Measurements from ENCODE around the gene HOXA13. TPM values are rescaled to one million over a fixed set of nuclear protein-coding genes. Genes with fewer than 3 reads are reported as not detected.

HOXA13 gene
- total and polyA plus RNA-seq, 10 of the 15 experiments (the other 5 are each of a cell fraction or from before 2014, with no cell fraction given) = not detected

GRCh38 chr7:27247452-27248426, 47.8 kb upstream of the HOXA13 start (continued):
- TF ChIP-seq NKRF (conservative IDR thresholded peaks at IDR 0.05) (no peak), SMARCA5 (IDR thresholded peaks at IDR 0.05) (no peak), CEBPZ (IDR thresholded peaks at IDR 0.05; ENCODE audit: low read depth, low read length) (no peak)

- ChIA-PET POLR2A (no interaction called here), RAD21 (ENCODE audit: unreplicated experiment) (no interaction called here), CTCF (interaction anchor here (1.0 kb wide), 1 partner anchor 1675 kb away, joined by 4 read pairs; no protein-coding TSS in a partner anchor), SMC1A (ENCODE audit: uncharacterized antibody, unreplicated experiment) (no interaction called here)
- H3K27me3 ChIP-seq (replicated peaks in 1 of 2; ENCODE audit: control insufficient read depth in 2 of 2, insufficient read depth in 2 of 2, low read length in 1 of 2) = peaks cover 26 to 34% of the 10 kb centered on the region in 2 experiments
- no peaks in the 10 kb centered on the region for H3K4me1 ChIP-seq (ENCODE audit: control insufficient read depth, insufficient read depth, low read length)
- H3K9me3 ChIP-seq (replicated peaks; ENCODE audit: control insufficient read depth, insufficient read depth, low read length) = no peaks in the 10 kb centered on the region; the same call in 2 of the 3 replicates
- ATAC-seq = no peak
- H3K4me3 ChIP-seq = no peak overlapping the region
- H3K4me2 ChIP-seq (ENCODE audit: control insufficient read depth, insufficient read depth) = no peak overlapping the region
- no peaks in the 10 kb centered on the region for H3K79me2 ChIP-seq (ENCODE audit: control insufficient read depth, insufficient read depth, low read length)
- no peak for TF ChIP-seq TBL1XR1 (IDR thresholded peaks at IDR 0.05; ENCODE audit: low read depth, low read length)
- TF ChIP-seq EZH2 (IDR thresholded peaks at IDR 0.05; ENCODE audit: borderline replicate concordance, control insufficient read depth, low read depth, low read length) = 0 out of 2 replicates have a peak, but pooled peaks have one; percentile 12
- no peak for TF ChIP-seq RBBP5 (conservative IDR thresholded peaks at IDR 0.05)
- H3K27ac ChIP-seq (ENCODE audit: control insufficient read depth, insufficient read depth) = no peak overlapping the region
- BruUV-seq (replicated peaks) = no TSS peak
- WGBS (ENCODE audit: insufficient coverage, insufficient replicate concordance, low lambda C conversion rate, missing lambda C conversion rate) = 11% methylated on average over 7 of the region's 7 CpGs
- no peak for DNase-seq (ENCODE audit: low read depth, low spot score)
- no peak overlapping the region for H2AFZ ChIP-seq (ENCODE audit: control insufficient read depth, low read depth, low read length)
- in situ Hi-C loops (cut with MboI) (no loop called here), intact Hi-C loops (cut with micrococcal nuclease; ENCODE audit: unreplicated experiment) (no loop called here)
- H3K9ac ChIP-seq (ENCODE audit: control insufficient read depth, insufficient read depth, low read length) = no peak overlapping the region
- no peaks in the 10 kb centered on the region for H4K20me1 ChIP-seq (ENCODE audit: control insufficient read depth, insufficient read depth)
- FAIRE-seq = no peak
- H3K36me3 ChIP-seq (ENCODE audit: control insufficient read depth in 2 of 2, insufficient read depth in 2 of 2, low read length in 1 of 2) = no peaks in the 10 kb centered on the region
These were observed 47.1 kb upstream of the HOXA13 start for GRCh38 chr7:27247000-27247399.
